Epidermal melanocyte (primary cell): ENCODE measurements around the gene KRT76.
"Not testable (repeated sequence)": the region's sequence is repeated elsewhere in the genome, so short reads cannot be mapped to it uniquely, and the experiment has no call there.

Source experiments
- DNase-seq: peaks from one replicate; pipeline ENCODE4 v3.0.0; 2011; ENCODE audit warnings: low spot score; ENCODE audit not compliant: insufficient read length

Gene KRT76

GRCh38 chr12:52797529-52797894 is 20.4 kb upstream of the KRT76 start:
- DNase-seq = no peak

GRCh38 chr12:52796839-52797528 is 19.8 kb upstream of the KRT76 start:
- no peak for DNase-seq

DNA sequence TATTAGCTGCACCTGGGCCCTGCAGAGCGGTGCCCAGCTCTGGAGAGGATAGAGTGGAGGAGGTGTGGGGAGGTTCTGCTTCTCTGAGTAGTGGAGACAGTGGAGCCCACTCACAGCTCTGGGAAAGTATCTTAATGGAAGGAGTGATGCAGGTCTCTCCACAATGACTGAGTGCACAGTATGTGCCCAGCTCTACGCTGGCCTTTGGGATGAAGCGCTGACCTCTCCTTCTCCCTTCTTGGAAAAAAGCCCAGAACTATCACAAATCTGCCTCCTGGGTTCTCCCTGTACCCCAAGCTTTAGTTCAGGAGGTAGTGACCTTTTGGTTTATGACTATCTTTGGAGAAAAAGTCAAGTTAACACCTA is 19.3 kb upstream of the KRT76 start:
- DNase-seq = no peak

DNA sequence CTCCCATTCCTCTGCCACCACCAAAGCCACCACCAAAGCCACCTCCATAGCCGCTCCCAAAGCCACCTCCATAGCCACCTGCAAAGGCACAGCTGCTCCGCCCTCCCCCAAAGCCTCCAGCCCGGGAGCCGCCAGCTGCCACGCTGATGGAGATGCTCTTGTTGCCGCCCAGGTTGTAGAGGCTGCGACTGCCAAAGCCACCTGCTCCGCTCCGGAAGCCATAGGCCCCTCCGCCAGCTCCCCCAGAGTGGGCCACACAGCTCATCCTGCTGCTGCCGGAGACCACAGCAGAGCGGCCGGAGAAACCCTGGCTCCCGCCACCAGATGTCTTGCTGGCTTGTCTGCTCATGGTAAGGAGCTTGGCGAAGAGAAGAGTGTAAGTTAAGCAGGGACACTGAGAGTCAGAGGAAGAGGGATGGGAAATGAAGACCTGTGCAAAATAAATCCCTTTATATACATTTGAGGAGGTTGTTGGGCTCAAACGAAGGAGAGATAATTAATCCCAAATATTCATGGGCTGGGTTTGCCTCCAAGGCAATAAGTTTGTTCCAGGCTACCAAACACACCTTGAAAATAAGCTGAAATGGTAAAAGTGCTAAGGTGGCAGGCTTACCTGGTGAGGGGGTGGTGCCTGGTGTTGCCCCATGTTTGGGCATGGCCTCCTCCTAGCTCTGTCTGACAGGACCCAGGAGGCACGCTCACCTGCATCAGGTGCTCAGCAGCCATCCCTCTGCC is 18.7 kb upstream of the KRT76 start, which contains the start of gene KRT3:
Gene KRT3, minus strand, starts transcription at position 424 of the 735 bp plus-strand sequence. Its CDS starts 75 bp downstream, at position 349.
- no peak for DNase-seq

DNA sequence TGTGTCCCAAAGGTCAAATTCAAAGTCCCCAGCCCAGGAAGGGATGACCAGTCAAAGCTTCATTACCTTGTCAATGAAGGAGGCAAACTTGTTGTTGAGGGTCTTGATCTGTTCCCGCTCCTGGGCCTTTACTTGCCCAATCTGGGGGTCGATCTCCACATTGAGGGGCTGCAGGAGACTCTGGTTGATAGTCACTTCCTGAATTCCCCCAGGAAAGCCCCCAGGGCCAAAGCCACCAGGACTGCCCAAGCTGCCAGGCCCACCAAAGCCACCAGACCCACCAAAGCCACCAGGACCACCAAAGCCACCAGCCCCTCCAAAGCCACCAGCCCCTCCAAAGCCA is 18.2 kb upstream of the KRT76 start:
- DNase-seq = not testable (repeated sequence)

DNA sequence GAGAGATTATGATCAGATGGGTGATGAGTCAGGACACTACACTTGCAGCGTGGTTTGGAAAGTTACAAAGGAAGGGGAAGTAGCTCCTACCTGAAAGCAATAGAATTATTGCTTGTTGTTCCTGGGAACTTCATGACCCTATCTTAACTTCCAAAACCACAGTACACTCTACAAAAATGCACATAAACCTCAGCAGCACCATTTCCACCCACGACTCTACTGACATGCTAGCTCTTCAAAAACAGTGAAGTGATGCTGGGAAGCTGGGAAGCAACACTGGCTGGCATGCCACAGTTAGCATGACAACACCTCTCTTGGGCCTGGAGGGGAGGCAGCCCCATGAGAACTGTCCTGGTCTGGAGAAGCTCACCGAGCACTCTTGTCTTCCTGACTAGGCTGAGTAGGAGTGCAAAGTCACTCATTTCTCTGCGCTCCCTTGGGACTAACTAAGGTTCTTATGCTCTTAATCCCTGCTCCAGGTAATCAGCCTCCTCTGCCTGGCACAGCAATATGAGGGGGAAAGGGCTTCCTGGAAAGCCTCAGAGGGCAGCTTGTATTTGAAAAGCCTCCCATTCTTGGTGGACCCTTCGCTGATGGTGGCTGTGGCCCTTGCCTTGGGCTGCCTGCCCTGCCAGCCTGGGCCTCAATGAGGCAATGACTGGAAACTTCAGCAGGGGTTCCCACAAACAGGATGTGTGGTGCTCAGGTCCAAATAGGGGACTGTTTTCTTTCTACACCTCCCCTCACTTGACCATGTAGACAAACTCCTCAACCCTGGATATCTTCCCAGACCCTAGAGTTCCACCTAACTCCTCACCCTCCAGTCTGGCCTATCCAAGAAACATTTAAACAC is 17.6 kb upstream of the KRT76 start:
- DNase-seq = no peak

- no peak for DNase-seq
Observed at GRCh38 chr12:52792185-52793029, 15.3 kb upstream of the KRT76 start.

GRCh38 chr12:52791271-52792184 is 14.4 kb upstream of the KRT76 start:
- no peak for DNase-seq

DNA sequence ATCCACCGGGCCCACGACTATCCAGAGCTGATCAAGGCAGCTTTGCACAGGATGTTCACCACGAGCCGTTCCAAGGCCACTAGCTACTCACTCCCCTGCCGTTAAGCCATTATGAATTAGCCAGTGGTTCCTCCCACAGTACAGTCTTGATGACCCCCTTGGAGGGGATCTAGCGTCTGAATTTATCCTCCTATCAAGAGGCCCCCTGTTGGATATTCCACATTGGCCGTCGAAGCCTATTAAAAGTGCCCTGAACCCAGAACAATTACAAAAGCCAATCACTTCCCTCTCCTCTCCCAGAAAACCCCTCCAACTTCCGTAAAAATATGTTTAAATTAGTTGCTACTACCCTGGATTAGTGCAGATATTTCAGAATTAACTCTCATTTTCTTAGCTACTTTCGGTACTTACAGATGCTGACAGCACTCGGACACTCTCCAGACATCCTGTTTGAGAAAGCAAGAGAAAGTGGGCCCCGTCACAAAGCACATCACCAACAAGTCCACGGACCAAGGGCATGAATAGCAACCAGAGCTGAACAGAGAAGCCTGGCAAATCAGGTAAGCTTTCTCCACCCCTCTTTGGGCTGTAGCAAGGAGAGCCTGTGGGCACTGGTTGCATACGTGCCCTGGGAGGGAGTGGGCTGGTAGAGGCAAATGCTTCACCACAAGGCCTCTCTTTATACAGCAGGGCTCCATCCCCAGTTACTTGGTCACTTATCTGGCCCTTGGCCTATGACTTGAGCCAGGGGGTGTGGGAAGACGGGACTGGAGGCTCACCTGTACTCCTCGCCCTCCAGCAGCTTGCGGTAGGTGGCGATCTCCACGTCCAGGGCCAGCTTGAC is 13.5 kb upstream of the KRT76 start:
- DNase-seq = no peak

- no peak for DNase-seq
Observed at GRCh38 chr12:52789637-52790426, 12.7 kb upstream of the KRT76 start.

DNA sequence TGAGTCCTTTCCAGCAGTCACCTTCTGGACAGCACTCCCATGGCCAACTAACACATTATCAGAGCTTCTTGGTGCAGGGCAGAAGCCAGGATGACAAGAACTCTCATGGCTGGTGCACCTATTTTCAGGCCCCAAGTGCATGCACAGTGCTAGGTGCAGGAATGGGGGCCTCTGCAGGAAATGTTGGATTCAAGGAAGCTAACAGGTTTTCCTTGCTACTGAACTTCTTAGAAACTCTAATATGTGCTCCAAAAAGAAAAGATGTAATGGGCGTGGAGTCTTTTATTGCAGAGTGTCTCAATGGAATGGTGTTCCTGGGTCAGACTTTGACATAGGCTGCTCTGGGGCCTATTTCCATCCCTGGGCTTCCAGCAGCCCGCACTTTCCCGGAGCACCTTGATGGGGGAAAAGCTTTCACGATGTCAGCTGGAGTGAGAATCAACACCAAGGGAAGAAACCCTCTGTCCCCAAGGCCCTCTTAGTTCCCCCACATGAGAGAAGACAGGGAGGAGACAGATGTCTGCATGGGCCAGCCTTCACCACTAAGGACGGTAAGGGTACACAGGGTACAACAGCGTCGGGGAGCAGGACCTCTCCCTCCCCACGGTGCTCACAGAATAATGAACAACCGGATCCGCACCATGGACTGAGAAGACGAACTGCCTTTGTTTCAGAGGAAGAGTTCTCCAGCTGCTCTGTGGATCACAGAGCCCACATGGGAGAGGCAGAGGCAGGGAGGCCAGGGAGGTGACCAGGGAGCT is 11.9 kb upstream of the KRT76 start:
- DNase-seq = no peak

- no peak for DNase-seq
Observed at GRCh38 chr12:52788192-52788875, 11.2 kb upstream of the KRT76 start.

GRCh38 chr12:52787324-52788191 is 10.4 kb upstream of the KRT76 start:
- DNase-seq = no peak

DNA sequence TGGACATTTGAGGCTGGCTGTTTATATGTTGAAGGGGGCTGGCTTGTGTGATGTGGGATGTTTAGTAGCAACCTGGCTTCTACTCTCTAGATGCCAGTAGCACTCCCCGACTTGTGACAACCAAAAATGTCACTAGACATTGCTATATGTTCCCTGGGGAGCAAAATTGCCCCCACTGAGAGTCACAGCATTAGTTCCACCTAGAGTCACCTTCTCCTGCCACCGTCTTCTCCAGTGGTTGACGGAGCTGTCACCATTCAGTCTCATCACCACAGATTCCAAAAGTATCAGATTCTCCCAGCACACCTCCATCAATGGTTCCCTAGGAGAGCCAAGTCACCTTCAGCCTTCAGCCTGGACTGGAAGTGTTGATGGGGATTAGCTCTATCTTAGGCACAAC is 7.8 kb upstream of the KRT76 start:
- DNase-seq = no peak

GRCh38 chr12:52783563-52784316 is 6.6 kb upstream of the KRT76 start:
- no peak for DNase-seq

GRCh38 chr12:52782502-52782901 is 5.4 kb upstream of the KRT76 start:
- no peak for DNase-seq
